HuH-7 (cell line): ENCODE data around the gene GCK.

Experiments
- DNase-seq: peaks from one replicate; pipeline ENCODE4 v3.0.0; 2011; ENCODE audit warnings: low spot score

Gene GCK

GRCh38 chr7:44103923-44104859 lies 85.0 kb downstream of the GCK start, which contains the start of gene AEBP1:
TSS of gene AEBP1 (plus strand) at chr7:44104345. CDS start at chr7:44104666, 321 bp downstream.
- no peak for DNase-seq

DNA sequence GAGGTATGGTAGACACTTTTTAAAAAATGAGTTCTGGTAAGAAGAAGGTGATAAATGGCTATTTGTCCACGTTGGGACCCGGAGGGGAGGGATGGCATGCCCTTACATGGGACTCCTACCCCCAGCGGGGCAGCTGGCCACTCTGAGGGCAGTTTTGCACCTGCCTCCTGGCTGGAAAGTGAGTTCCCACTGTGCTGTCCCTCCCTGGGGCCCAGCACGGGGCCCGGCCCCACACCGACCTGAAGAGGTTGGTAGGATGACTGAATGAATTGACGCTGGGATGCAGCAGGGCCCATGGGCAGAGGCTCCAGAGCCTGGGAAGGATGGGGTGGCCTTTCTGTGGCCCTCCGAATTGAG lies 85.7 kb downstream of the GCK start:
- no peak for DNase-seq

DNA sequence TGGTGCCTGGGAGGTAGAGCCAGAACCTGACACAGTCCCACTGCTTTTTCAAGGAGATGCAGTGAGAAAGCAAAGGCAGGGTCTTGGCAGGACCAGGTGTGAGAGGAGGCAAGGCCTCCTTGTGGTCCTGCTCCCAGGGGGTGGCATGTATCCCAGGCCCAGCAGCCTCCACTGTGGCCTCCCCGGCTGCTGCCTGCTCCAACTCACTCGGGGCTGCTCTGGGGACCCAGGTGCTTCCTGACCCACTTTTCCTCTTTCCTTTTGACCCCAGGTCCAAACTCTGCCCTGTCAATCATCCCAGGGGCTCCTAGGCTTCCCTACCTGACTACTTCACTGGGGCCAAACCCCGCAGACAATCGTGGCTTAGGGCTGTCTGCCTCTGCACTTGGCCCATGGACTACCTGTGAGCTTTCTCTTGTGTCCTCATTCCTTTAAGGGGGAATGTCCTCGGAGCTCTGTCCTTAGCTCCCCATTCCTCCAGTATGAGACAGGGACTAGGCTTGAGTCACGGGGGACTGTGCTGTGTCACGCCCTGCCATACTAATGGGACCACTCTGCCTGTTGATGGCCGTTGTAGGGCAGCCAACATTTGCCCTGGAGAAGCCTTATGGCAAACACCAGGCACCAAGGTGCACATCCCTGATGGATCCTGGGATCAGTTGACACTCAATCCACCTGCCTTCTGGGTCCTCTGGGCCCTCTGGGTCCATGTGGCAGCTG lies 86.2 kb downstream of the GCK start:
- DNase-seq = no peak

DNA sequence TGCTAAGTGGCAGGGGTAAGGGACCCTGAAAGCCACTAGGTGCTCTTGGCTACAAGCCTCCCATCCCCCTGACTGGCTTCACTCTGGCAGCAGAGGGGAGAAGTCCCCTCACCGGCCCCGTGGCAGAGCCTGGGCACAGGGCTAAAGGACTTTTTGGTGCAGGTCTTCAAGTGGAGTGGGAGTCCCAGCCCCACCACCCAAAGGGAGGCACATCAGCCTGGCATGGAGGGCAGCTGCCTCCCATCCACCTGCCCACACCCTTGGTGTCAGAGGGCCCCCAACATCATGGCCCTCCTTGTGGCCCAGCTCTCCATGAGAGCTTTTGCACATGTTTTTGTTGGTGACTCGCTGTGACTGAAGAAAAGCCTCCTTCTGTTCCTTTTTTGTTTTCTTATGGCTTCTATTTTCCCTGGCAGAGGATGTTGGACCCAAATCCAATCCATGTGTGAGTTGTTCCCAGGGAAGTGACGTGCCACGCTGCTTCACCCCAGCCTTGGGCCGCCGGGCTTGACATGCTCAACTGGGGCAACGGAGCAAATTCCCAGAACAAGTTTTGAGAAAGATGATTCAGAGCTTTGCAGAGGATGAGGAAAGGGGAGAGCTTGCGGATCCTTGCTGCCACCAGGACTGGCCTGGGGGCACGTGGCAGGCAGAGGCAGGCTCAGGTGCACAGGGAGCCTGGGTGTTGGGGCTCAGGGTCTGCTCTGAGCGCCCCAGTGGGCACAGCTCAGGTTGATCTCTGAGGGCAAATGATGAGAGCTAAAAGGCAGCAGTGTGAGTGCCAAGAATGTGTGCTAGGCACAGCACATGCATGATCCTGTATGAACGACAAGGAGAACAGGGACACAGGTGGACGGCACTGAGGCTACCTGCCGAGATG lies 87.0 kb downstream of the GCK start:
- no peak for DNase-seq

DNA sequence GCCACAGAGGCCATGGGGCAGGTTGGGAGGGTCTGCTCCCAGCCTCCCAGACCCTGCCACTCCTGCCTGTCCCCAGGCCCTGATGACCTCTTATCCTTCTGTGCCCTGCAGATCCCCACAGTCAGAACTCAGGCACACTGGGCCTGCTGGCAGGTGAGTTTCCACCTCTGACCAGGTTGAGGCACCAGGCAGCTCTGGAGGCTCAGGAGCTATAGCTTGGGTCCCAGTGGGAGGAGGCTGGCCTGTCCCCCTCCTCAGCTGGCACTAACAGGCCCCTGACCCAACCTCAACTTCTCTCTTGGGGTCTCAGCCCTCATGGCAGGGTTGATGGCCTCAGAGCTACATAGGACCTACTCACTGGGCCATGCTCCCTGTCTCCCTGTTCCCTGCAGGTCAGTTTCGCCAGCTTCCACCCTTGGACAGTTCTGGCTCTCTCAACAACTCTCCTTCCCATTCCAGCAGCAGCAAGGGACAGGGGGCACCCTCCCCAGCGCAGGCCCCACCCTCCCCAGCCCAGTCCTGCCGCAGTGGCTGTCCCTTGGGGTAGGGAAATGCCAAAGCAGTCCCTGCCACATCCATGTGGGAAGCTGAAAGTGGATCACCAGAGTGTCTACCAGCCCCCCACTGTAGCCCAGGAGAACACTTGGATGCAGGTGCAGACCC lies 87.8 kb downstream of the GCK start:
- DNase-seq = no peak

- no peak for DNase-seq
These were observed 88.6 kb downstream of the GCK start for GRCh38 chr7:44100458-44101302.

DNA sequence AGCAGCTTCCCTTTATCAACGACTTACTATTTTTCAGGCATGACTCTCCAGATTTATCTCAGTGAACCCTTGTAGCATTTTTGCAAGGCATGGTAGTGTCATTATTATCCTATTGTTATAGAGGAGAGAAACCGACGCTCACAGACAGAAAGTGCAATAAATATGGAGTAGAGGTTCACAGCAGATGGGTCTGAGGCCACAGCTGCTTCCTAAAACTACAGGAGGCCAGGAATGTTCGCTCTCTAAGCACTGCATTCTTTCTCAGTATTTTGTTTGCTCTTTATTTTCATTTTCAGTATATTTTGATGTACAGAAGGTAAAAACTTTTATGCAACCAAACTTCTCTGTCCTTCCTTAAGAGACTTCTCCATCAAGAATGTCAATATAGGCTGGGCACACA lies 89.6 kb downstream of the GCK start:
- no peak for DNase-seq

GRCh38 chr7:44098092-44099068 lies 90.9 kb downstream of the GCK start:
- no peak for DNase-seq

DNA sequence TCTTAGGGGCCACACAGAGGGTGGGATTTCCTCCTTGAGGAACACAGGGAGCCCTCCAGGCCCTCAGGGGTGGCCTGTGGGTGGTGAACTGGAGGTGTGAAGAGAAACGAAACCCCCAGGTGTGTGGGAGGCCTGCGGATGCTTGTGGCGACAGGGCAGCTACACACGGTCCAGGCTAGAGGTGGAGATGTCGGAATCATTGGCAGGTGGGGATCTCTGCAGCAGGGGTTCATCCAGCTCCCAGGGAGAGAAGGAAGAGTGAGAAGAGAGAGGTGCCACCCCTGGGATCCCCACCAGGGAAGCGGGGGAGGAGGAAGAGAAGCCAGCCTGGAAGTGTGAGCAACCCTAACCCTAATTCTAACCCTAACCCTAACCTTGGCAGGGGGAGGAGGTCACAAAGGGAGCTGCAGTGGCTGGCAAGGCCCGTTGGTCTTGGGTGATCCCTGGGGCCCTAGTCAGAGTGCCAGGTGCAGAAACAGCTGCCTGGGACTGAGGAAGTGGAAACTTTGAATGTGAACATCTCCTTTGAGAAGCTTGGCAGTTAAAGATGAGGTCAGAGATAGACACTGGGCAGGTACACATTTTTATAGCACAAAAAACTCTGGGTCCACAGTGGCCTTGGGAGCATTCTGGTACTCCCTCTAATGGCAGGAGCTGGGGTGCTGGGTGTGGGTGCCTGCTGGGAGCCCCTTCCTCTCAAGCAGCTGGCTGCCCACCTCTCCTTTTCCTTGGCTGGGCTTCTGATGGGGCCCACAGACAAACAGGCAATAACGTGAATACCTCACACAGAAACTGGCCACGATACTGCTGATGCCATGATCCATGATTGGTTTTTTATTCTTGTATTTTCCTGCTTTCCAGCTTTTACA lies 91.9 kb downstream of the GCK start:
- no peak for DNase-seq

DNA sequence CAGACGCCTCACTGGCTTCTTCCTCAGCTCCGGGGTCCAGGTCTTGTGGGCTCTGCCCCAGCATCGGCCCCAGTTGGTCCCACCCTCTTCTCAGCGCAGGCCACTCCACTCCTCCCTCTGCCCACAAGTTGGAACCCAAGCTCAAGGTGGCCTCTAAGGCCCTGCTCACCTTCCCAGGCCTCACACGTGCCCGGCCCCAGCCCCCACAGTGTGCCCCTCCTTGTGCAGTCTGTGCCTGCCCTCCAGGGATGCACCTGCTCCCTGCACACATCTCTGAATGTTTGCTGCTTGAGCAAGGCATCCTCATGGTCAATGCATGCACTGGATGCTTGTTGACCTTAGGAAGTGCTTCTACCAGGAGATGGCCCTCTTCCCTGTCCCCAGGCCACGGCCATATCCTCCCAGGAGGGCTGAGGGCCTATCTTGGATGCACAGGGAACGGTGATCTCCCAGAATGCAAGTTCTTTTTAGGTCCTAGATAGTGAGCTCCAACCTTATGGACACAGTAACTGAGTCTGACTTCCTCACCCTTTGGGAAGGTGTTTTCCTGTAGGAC lies 92.8 kb downstream of the GCK start:
- no peak for DNase-seq

DNA sequence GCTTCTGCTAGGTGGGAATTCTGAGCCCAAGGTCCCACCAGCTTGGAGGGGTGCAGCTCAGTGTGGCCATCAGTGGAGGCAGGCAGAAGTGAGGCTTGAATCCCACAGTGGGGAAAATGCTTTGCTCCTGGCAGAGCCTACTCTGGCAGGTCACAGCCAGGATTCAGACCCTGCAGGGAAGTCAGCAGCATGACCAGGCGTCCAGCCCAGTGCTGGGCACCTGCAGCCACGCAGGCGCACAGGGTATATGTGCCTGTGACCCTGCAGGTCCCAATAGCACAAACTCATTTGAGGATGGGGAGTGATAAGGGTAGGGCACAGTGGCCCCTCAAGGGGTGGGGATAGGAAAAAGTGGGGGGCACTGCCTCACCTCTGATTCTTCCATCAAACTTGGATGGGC lies 93.5 kb downstream of the GCK start:
- no peak for DNase-seq

DNA sequence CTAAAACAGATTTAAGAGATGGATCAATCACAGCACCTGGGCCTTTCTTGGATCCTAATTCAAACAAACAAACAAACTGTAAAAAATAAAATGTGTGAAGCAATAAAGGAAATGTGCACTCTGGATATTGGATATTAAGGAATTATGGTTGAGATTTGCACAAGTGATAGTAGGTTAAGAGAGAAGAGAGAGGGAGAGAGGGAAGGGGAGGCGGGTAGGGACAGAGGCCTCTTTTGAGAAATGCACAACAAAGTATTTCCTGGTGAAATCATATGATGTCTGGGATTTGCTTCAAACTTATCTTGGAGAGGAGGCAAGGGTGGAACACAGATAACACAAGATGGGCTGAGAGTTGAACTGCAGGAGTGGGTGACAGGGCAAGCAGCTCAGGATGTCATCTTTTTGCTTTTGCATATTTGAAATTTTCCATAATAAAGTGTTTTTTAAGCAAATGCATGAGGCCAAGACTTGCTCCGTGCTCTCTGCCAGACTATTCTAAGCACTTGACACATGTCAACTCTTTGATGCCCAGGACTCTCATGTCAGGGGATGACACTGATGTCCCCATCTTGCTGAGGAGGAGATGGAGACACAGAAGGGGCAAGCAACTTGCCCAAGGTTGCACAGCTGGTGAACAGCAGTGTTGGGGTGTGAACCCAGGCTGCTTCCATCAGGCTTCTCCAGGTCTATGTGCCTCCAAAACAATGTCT lies 94.2 kb downstream of the GCK start:
- no peak for DNase-seq

- no peak for DNase-seq
These were observed 94.9 kb downstream of the GCK start for GRCh38 chr7:44094365-44094764.
